ENCODE measurements around the gene GAS2. TPM values are rescaled to one million over a fixed set of nuclear protein-coding genes. Genes with fewer than 3 reads are reported as not detected.

Gene GAS2
- total and polyA plus RNA-seq, 9 of the 15 experiments (the other 6 are each of a cell fraction or from before 2014, with no cell fraction given): 0.77 to 1.9 (median 1.1) TPM

GRCh38 chr11:22829231-22830081, 163.0 kb downstream of the GAS2 start, which contains the start of gene SVIP (continued):
- peak; percentile 93 for TF ChIP-seq NFIC (IDR thresholded peaks at IDR 0.05)
- TF ChIP-seq ZNF121 (CRISPR knock-in tag; conservative IDR thresholded peaks at IDR 0.05): no peak
- 0 out of 2 replicates have a peak, but pooled peaks have one; percentile 46 for TF ChIP-seq ZNF174 (CRISPR knock-in tag; IDR thresholded peaks at IDR 0.05)
- no peak for TF ChIP-seq ZFP1 (CRISPR knock-in tag; IDR thresholded peaks at IDR 0.05)
- no peak for TF ChIP-seq GATAD2A (IDR thresholded peaks at IDR 0.05)
- TF ChIP-seq ZSCAN32 (CRISPR knock-in tag; IDR thresholded peaks at IDR 0.05): no peak
- TF ChIP-seq HDAC1 (IDR thresholded peaks at IDR 0.05): peak in 1 of 2 experiments; percentile 65; a peak in 2 of 4 replicates
- no peak for TF ChIP-seq TOE1 (IDR thresholded peaks at IDR 0.05; ENCODE audit: borderline replicate concordance)
- TF ChIP-seq TOE1 (CRISPR knock-in tag; IDR thresholded peaks at IDR 0.05; ENCODE audit: borderline replicate concordance, low read depth): no peak
- no peak for TF ChIP-seq HOMEZ (CRISPR knock-in tag; IDR thresholded peaks at IDR 0.05)
- 0 out of 2 replicates have a peak, but pooled peaks have one; percentile 3 for TF ChIP-seq POLR2H (tag; IDR thresholded peaks at IDR 0.05; ENCODE audit: low read depth)
- no peak for TF ChIP-seq ILK (tag; IDR thresholded peaks at IDR 0.05; ENCODE audit: borderline replicate concordance, low read depth)
- peak; percentile 71 for TF ChIP-seq CTBP1 (IDR thresholded peaks at IDR 0.05; ENCODE audit: borderline replicate concordance)
- no peak for TF ChIP-seq ZBTB5 (IDR thresholded peaks at IDR 0.05)
- no peak for TF ChIP-seq HDGF (IDR thresholded peaks at IDR 0.05)
- TF ChIP-seq GABPA (tag; conservative IDR thresholded peaks at IDR 0.05; ENCODE audit: low read depth): peak; percentile 78
- TF ChIP-seq, protein P1, sequence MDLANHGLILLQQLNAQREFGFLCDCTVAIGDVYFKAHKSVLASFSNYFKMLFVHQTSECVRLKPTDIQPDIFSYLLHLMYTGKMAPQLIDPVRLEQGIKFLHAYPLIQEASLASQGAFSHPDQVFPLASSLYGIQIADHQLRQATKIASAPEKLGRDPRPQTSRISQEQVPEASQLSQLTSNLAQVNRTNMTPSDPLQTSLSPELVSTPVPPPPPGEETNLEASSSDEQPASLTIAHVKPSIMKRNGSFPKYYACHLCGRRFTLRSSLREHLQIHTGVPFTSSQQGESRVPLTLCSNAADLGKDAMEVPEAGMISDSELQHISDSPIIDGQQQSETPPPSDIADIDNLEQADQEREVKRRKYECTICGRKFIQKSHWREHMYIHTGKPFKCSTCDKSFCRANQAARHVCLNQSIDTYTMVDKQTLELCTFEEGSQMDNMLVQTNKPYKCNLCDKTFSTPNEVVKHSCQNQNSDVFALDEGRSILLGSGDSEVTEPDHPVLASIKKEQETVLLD (IDR thresholded peaks at IDR 0.05): no peak
- TF ChIP-seq NFATC3 (IDR thresholded peaks at IDR 0.05): no peak
- peak; percentile 85 for TF ChIP-seq SUPT5H (IDR thresholded peaks at IDR 0.05)
- TF ChIP-seq ZNF444 (CRISPR knock-in tag; IDR thresholded peaks at IDR 0.05): no peak
- TF ChIP-seq CREB3 (tag; conservative IDR thresholded peaks at IDR 0.05; ENCODE audit: low read depth): no peak
- TF ChIP-seq CREB3L1 (IDR thresholded peaks at IDR 0.05; ENCODE audit: borderline replicate concordance, low read depth): no peak

All from K562 (cell line).